Measurements from ENCODE around the gene BCDIN3D. TPM values are rescaled to one million over a fixed set of nuclear protein-coding genes. Genes with fewer than 3 reads are reported as not detected.

Gene BCDIN3D
- total and polyA plus RNA-seq, 9 of the 15 experiments (the other 6 are each of a cell fraction or from before 2014, with no cell fraction given) = 3.7 to 6.9 (median 5.6) TPM

DNA sequence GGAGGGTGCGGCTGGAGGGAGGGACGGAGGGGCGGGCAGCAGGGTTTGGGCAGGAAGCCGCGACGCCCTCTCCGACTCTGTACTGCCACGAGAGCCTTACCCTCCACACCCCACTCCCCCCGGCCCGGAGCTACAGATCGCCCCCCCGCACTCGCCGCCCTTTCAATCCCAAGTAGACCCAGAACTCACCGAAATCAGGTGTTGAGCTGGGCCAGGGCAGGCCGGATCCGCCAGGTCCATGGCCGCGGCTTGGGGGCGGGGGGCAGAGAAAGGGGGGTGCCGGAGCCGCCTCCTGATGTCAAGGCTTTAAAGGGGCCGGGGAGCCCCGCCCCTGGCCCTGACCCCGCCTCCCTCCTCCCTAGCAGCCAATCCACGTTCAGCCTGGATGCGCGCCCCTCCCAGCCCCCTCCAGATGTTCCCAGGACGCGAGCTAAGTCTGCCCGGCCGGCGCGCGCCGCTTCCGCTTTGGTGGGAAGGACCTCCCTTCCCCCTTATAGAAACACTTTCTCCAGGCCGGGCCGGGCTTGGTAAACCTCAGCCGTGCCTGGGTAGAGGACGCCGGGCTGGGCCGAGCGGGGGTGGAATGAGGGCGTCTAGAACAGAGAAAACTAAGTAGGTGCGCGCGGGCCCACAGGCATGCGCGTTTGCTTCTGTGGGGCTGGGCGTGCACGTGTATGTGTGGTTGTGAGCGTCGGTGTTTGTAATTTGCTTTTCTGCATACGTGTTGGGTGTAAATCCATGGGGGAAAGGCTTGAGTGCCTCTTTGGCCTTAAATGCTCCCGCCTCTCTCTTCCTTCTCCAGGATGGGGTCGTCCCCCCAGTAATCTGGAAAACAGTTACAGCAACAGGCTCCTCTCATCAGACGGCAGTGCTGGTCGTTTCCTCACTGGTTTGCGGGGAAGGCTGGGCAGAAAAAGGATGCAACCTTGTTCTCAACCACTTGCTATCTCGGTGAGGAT lies 14.5 kb downstream of the BCDIN3D start, which contains the start of gene NCKAP5L (continued):
- no peak for TF ChIP-seq IRF2 (CRISPR knock-in tag; IDR thresholded peaks at IDR 0.05)
- TF ChIP-seq SREBF1 (IDR thresholded peaks at IDR 0.05; ENCODE audit: borderline replicate concordance, low read depth, low read length) = no peak
- no peak; a peak in 1 of 4 replicates for TF ChIP-seq KDM4B (IDR thresholded peaks at IDR 0.05; ENCODE audit: borderline replicate concordance in 2 of 2, low read depth in 1 of 2)
- TF ChIP-seq ARNT (IDR thresholded peaks at IDR 0.05) = no peak
- no peak for TF ChIP-seq HDGF (IDR thresholded peaks at IDR 0.05)
- TF ChIP-seq NR3C1 (CRISPR knock-in tag; IDR thresholded peaks at IDR 0.05) = 0 out of 2 replicates have a peak, but pooled peaks have one; percentile 6
- TF ChIP-seq, protein P1, sequence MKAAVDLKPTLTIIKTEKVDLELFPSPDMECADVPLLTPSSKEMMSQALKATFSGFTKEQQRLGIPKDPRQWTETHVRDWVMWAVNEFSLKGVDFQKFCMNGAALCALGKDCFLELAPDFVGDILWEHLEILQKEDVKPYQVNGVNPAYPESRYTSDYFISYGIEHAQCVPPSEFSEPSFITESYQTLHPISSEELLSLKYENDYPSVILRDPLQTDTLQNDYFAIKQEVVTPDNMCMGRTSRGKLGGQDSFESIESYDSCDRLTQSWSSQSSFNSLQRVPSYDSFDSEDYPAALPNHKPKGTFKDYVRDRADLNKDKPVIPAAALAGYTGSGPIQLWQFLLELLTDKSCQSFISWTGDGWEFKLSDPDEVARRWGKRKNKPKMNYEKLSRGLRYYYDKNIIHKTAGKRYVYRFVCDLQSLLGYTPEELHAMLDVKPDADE (conservative IDR thresholded peaks at IDR 0.05; ENCODE audit: control insufficient read depth, low read depth, low read length) = peak; percentile 34; the same call in 1 of the 2 replicates
- TF ChIP-seq, protein P2, sequence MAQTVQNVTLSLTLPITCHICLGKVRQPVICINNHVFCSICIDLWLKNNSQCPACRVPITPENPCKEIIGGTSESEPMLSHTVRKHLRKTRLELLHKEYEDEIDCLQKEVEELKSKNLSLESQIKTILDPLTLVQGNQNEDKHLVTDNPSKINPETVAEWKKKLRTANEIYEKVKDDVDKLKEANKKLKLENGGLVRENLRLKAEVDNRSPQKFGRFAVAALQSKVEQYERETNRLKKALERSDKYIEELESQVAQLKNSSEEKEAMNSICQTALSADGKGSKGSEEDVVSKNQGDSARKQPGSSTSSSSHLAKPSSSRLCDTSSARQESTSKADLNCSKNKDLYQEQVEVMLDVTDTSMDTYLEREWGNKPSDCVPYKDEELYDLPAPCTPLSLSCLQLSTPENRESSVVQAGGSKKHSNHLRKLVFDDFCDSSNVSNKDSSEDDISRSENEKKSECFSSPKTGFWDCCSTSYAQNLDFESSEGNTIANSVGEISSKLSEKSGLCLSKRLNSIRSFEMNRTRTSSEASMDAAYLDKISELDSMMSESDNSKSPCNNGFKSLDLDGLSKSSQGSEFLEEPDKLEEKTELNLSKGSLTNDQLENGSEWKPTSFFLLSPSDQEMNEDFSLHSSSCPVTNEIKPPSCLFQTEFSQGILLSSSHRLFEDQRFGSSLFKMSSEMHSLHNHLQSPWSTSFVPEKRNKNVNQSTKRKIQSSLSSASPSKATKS (CRISPR knock-in tag; IDR thresholded peaks at IDR 0.05) = no peak
- TF ChIP-seq MBD2 (IDR thresholded peaks at IDR 0.05; ENCODE audit: borderline replicate concordance, low read depth) = 0 out of 2 replicates have a peak, but pooled peaks have one; percentile 32
- no peak for TF ChIP-seq ZNF124 (CRISPR knock-in tag; IDR thresholded peaks at IDR 0.05)
- TF ChIP-seq HCFC1 (IDR thresholded peaks at IDR 0.05; ENCODE audit: low read depth, low read length) = no peak
- peak in 1 of 2 experiments; percentile 39; a peak in 1 of 3 replicates for TF ChIP-seq CBX3 (IDR thresholded peaks at IDR 0.05; ENCODE audit: borderline replicate concordance in 1 of 2, low read length in 2 of 2)
- no peak for TF ChIP-seq TRIM28 (IDR thresholded peaks at IDR 0.05)
- no peak for TF ChIP-seq ZNF57 (CRISPR knock-in tag; IDR thresholded peaks at IDR 0.05)
- TF ChIP-seq ZNF140 (CRISPR knock-in tag; IDR thresholded peaks at IDR 0.05) = no peak
- TF ChIP-seq RBM25 (IDR thresholded peaks at IDR 0.05; ENCODE audit: low read depth, low read length, severe bottlenecking) = no peak
- no peak for TF ChIP-seq ZNF445 (CRISPR knock-in tag; IDR thresholded peaks at IDR 0.05; ENCODE audit: low read depth)
- peak; percentile 89 to 91 for TF ChIP-seq NRF1 (conservative IDR thresholded peaks at IDR 0.05 in 1 of 2, IDR thresholded peaks at IDR 0.05 in 1 of 2)
- peak; percentile 72 for TF ChIP-seq CXXC5 (CRISPR knock-in tag; IDR thresholded peaks at IDR 0.05)
- TF ChIP-seq MED1 (CRISPR knock-in tag; IDR thresholded peaks at IDR 0.05; ENCODE audit: borderline replicate concordance) = no peak
- peak; percentile 82 for TF ChIP-seq ETV1 (tag; conservative IDR thresholded peaks at IDR 0.05; ENCODE audit: low read depth)
- no peak for TF ChIP-seq ZBED1 (IDR thresholded peaks at IDR 0.05)
- peak; percentile 90; the same call in 1 of the 2 replicates for TF ChIP-seq ZNF224 (CRISPR knock-in tag; IDR thresholded peaks at IDR 0.05)
